CD4-positive, alpha-beta T cell treated with Interleukin-15 for 1 hour (primary cell): Measurements from ENCODE around the gene XCR1.

ENCODE experiments used
- DNase-seq: peaks from one replicate; pipeline ENCODE4 v3.0.0-alpha.2; 2020

The XCR1 gene

DNA sequence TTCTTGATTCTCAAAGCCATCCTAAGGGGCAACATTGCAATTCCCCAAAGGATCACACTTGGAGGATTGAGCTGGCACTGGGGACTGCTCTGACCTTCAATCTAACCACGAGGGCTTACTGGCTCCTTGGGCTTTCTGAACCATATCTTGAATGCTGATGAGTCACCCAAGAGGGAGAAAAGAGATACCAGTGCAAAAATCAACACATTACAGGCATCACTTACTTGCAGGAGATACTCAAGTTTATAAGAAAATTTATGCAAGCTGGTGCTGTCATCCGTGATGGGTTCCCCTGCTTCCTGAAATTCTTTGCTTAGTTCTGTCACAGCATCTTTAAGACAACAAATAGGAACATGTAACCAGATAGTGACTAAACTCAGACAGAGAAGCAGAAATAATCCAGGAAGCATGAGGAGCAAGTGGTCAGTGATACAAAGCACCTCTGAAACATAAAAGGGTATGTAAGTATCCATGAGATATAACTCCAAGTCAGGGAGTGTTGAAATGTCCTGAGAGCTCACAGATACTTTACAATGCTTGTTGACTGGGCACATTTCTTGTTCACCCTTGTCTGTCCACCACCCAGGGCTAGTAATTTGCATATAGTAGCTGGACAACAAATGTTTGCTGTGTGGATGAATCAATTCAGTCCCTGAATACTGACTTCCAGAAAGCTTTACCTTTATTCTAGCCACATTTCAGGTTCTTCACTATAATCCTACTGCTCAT, 45.8 kb downstream of the XCR1 start:
- DNase-seq = no peak

DNA sequence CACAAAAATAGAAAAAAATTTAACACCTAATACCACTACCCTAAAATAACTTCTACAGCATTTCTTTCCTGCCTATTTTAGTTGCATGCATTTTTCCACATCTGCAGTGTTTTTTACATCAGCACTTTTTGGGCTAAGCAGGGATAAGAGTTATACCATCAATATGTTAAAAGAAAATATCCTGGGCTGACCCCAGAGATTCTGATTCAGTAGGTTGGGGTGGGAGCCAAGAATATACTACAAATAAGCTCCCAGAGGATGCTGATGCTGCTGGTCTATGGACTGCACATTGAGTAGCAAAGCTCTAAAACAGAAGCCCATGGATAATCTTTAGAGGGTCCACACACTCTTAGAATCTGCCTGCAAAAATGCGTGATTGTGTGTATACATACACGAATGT, 46.5 kb downstream of the XCR1 start:
- DNase-seq = no peak

DNA sequence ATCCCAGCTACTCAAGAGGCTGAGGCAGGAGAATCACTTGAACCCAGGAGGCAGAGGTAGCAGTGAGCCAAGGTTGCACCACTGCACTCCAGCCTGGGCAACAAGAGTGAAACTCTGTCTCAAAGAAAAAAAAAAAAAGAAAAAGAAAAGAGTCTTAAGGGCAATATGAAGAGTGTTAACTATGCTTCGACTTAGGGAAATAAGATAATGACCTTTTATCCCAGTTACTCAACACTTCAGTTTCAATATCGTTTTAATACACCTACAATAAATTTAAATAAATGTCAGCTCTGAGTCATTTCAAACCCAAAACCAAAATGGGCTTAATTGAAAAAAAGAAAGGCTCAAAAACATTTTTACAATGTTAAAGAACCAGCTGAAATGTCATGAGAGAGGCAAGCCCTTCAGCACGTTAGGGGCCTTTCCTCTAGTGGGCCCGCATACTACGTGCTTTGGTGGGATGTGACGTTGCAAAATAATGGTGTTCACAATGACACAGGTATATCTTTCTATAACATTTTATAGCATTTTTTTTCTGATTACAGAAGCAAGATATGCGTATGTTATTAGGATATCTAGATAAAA, 47.0 kb downstream of the XCR1 start:
- no peak for DNase-seq

DNA sequence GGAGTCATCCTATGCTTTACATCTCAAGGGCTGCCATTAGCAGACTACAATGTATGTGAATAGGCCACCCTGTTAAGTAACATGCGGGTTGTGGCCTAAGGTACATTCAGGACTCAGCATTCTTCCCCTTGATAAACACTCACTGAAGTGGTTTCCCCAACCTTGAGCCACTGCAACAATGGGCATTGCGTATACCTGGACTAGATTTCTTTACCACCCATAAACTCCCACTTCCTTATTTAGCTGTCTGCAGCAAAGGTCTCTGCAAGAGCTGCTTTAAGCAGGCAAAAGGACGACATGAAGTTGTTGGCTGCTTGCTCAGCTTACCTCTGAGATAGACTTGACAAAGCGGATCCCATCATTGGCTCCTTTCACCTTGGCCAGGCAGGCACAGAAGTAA, 47.9 kb downstream of the XCR1 start:
- DNase-seq = no peak

DNA sequence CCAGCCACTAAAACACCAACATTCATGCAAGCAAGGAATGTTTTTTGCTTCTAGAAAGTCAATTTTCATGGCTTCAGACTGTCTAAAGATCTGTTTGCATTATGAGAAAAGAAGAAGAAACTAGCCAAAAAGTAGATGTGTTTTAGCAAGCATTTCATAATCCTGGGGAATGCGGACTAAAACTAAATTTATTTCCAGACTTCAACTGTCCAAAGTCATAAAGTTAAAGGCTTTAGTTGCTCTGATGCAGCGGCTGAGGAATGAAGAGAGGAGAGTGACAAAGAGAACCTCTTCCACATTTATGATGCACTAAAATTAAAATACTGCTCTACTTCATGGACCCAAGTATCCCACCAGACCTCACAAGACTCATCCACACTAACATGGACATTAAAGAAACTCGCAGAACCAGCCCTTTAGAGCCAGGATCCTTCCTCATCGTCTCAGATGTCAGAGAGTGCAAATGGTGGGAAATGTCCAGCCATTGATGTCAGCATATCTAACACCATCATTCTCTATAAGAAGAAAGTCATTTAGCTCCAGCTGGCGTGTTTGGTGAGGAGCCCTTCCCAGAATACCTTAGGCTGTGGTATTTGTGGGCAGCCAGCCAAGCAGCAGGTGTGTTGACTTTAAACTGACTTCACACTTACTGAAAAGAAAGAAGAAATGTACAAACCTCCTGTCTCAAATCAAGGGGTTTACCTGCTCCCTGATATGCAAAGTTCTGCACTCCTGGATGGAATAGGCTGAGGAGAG, 49.1 kb downstream of the XCR1 start:
- peak; percentile 49 for DNase-seq

DNA sequence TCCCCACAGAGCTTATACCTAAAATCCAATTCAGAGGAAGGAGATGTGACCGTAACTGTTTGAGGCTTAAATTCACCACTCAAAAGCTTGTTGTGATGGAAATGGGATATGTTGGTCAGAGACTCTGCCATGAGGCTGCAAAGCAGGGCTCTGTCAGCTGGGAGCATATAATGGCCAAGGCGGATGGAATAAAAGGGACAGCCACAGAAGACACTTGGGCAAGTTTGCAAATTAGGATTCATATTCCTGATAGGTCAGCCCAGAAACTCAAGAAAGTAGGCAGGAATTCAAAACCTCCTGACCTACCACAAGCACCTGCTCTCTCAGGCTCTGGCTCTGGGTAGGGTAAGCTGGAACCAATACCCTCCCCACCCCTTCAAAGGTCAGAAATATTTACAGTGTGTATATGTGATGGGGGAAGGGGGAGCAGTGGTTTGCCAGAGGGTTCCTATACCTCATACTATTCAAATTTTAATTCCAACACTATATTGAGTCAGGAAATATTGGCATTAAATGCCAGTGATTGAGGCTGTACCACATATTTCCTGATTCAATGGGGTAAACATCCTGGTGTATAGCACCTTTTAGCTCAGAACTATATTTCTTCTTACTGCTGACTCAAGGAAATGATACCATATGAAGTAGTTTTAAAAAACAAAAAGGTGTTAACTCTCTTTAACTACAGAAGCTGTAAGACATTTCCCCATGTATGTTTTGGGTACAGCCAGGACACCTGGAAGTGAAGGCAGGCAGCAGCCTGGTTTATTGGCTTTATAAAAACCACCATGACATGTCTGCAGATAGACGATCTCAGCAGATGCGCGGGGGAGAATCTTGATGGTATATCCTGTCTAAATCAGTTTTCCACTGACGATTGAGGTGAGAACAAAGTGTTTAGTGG, 50.8 kb downstream of the XCR1 start:
- no peak for DNase-seq

DNA sequence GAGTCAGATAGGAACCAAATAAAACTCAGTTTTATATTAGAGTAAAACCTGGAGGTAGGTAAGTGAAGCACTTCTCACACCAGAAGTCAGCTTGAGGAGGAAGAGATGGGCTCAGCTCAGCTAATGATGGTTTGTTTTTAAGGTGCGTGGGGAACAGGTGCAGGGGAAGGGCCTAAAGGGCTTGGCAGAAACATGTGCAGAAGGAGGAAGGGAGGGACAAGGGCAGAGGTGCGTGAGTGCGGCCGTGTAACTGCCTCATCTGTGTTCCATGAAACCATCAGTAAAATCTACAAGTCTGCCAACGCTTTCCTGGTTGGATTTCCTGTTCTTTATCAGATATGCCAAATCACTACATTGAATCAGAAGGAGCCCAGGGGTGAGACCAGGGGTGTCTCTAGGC, 51.6 kb downstream of the XCR1 start:
- no peak for DNase-seq

DNA sequence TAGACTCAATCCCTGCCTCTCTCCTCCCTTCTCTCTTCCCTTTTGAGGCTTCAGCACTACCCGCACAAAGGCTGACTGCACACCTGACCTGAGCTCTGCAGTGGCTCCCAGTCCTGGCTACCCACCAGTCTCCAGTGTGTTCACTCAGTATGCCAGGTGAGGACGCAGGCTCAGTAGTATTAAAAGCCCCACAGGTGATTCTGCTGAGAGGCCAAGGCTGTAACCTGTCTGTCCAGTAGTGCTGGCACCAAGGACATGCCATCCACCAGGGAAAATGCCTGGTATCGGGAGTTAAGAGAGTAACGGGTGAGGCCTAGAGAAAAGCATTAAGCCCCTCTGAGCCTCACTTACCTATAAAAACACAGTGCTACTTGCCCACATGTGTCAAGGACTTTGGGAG, 52.6 kb downstream of the XCR1 start:
- DNase-seq = no peak

DNA sequence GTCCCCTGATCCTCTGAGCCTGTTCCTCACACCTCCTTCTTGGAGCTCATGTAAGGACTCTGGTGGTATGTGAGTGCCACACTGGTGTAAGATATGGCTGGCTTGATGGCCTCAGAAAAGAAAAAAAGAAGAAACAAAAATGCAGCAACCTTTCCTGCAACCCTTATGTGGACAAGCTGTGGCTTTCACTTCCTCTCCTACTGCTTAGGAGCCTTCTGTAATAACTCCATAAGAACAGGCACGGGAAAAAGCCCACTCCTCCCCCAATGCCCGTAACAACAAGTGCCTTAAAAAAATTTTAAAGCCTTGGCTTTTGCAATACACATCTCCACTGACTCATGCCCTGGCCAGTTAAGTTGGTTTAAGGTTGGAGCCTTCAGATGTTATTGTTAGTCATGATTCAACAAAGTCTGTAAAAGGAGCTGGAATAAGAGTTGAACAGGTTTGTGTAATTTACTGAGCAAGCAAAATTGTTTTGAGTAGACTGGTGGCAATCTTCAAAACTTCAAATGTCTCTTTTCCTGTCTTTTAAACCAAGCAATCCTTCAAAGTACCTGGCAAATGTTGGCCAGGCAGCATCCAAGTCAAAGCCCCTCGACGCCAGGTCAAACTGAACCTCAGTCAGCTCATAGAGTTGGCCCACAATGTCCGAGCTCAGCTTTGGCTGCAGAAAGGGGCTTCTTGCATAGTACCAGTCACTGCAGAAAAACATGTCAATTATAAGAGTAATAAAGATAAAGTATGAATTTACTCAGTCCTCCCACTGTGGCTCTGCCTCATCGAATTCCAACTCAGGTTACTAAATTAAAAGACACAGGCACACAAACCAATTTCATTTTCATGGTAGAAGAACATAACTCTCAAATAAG, 54.5 kb downstream of the XCR1 start:
- peak; percentile 54 for DNase-seq

DNA sequence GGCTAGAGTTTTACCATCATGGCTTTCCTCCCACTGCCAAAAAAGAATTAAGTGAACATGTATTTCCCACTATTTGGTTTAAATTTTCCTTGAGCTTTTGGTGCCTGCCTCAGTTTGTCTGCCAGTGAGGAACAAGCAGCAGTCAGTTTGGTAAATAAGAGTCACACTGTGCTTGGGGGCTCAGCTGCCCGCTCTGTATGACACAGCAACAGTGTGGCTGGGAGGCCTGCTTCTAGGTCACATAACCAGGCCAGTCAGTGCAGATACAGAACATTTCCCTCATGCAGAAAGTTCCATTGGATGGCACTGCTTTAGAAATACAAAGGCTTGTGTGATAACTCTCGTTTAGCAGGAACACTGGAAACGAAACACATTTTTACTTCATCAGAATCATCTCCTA, 57.3 kb downstream of the XCR1 start:
- DNase-seq = no peak

DNA sequence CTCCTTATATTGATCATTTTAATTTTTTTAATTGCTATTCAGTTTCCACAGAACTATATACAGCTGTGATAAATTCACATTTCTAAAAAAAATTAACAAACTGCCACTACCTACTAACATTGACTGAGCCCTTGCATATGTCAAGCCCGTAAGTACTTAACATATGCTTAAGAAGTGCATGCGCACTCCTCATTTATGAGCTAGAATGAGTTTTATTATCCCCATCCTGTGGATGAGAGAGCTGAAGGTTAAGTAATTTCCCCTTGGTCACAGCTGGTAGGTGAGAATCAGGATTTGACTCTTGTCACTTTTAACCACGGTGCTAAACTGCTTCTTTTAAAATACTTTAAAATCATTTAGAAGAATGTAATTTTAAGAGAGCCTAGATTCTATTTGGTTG, 58.2 kb downstream of the XCR1 start:
- DNase-seq = no peak

DNA sequence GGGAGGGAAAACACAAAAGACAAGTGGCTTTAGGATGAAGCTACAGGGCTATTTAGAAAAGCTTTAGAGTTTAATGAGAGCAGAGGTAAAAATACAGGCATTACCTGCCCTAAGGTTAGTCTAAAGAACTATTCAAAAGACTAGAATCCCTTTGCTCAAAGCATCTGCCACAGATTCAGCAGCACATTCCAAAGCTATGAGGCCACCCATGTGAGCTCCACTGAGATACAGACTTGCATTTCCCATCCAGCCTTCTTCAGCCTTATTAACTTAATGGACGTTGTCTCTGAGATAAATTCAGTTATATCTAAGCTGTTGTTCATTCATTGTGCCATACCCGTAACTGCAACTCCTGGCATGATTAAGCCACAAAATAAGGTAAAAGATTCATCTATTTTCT, 58.6 kb downstream of the XCR1 start:
- no peak for DNase-seq

DNA sequence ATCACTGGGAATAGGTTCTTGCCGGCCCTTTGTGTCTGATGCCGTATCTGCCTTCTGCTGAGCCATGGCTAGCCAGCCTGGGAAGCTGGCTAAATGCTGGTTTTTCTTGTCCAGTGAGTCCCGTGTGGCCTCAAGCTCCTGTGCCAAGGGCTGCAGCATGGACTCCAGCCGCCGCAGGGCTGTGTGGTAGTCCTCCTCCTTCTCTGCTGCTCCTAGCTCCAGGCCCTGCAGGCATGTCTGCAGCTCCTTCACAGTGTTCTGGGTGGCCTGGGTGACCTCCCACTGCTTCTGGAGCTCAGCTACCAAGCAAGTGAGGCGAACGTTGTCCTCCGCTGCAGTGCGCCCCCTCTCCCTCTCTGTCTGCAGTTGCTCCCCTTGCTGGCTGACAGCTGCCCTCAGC, 59.1 kb downstream of the XCR1 start:
- no peak for DNase-seq

DNA sequence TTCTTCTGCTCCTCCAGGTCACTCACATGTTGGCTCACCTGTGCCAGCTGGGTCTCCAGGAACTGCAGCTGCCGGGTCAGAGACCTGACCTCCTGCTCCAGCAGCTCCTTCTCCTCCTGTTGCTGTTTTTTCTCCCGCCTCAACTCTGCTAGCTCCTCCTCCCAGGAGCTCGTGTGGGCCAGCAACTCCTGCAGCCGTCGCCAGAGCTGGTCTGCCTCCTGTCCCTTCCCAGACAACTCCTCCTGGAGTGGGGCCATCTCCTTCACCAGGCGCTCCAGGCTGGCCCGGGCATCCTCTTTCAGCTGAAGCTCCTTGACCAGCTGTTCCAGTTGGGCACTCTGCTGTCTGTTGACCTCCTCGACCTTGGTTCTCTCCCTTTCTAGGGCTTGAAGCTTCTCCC, 59.6 kb downstream of the XCR1 start:
- DNase-seq = no peak
